IMR-90 (cell line): ENCODE measurements around the gene SGMS1. TPM values are rescaled to one million over a fixed set of nuclear protein-coding genes. Genes with fewer than 3 reads are reported as not detected.

ENCODE experiments used
- ATAC-seq: fragments of 200-7000 bp; cut with Tn5 transposase; 2 replicates; pipeline ENCODE4 v1.9.1; 2020; ENCODE audit warnings: low read depth, mild to moderate bottlenecking, moderate library complexity
- BruUV-seq: library from RNA; stranded (reverse); fragments of 400-500 nt; replicated peaks from 2 replicates; lab custom pipeline; 2021; lab: Mats Ljungman, UMichigan
- CTCF ChIA-PET: fragments of 300-600 bp; formaldehyde crosslinking; extraction: SDS; loops from one replicate; lab custom pipeline; 2021; ENCODE audit warnings: antibody characterized with exemption; lab: Yijun Ruan, JAX
- POLR2A ChIA-PET: fragments of 300-600 bp; sonication (Branson Sonifier 250); formaldehyde crosslinking; loops from one replicate; lab custom pipeline; 2022; ENCODE audit warnings: antibody characterized with exemption; ENCODE audit not compliant: unreplicated experiment; lab: Charles Lee
- DNase-seq: peaks from one replicate; pipeline ENCODE4 v3.0.0; 2013
- H2AFZ ChIP-seq: replicated peaks from 2 replicates; pipeline ENCODE3; 2013; ENCODE audit warnings: low read length, mild to moderate bottlenecking; ENCODE audit not compliant: poor library complexity
- H2AK5ac ChIP-seq: 2 replicates; pipeline ENCODE4 v1.6.1; 2013; ENCODE audit warnings: low read depth, low read length, inconsistent platforms
- H2AK9ac ChIP-seq: replicated peaks from 2 replicates; pipeline ENCODE3; 2013; ENCODE audit warnings: mild to moderate bottlenecking, low read depth, low read length, moderate library complexity; ENCODE audit not compliant: poor library complexity
- H2BK120ac ChIP-seq: 2 replicates; pipeline ENCODE4 v1.6.1; 2013; ENCODE audit warnings: low read depth, low read length, inconsistent platforms
- H2BK15ac ChIP-seq: 3 replicates; pipeline ENCODE4 v1.6.1; 2013; ENCODE audit warnings: low read depth, low read length, inconsistent platforms
- H2BK20ac ChIP-seq: 2 replicates; pipeline ENCODE4 v1.6.1; 2013; ENCODE audit warnings: low read depth, mild to moderate bottlenecking, inconsistent platforms, low read length, moderate library complexity
- H2BK5ac ChIP-seq: 2 replicates; pipeline ENCODE4 v1.6.1; 2013; ENCODE audit warnings: mild to moderate bottlenecking, low read depth, low read length, inconsistent platforms; ENCODE audit not compliant: poor library complexity, severe bottlenecking
- H3K14ac ChIP-seq: replicated peaks from 2 replicates; pipeline ENCODE4 v1.6.1; 2013; ENCODE audit warnings: low read depth, low read length, inconsistent platforms
- H3K18ac ChIP-seq: 2 replicates; pipeline ENCODE4 v1.6.1; 2013; ENCODE audit warnings: low read depth, low read length, control low read depth
- H3K23ac ChIP-seq: 2 replicates; pipeline ENCODE4 v1.6.1; 2013; ENCODE audit warnings: low read depth, low read length, inconsistent platforms
- H3K27ac ChIP-seq: 2 replicates; pipeline ENCODE4 v1.5.1; 2013; ENCODE audit warnings: mild to moderate bottlenecking, control low read depth, low read length; ENCODE audit not compliant: insufficient read depth
- H3K27me3 ChIP-seq: 2 replicates; pipeline ENCODE4 v1.6.1; 2013; ENCODE audit warnings: low read length; ENCODE audit not compliant: control insufficient read depth, insufficient read depth
- H3K36me3 ChIP-seq: 2 replicates; pipeline ENCODE4 v1.6.1; 2013; ENCODE audit warnings: low read length, mixed read lengths; ENCODE audit not compliant: control insufficient read depth, insufficient read depth
- H3K4ac ChIP-seq: 2 replicates; pipeline ENCODE4 v1.6.1; 2013; ENCODE audit warnings: low read depth, low read length, inconsistent platforms
- H3K4me1 ChIP-seq: 2 replicates; pipeline ENCODE4 v1.6.1; 2013; ENCODE audit warnings: low read length, mixed read lengths; ENCODE audit not compliant: control insufficient read depth, insufficient read depth
- H3K4me2 ChIP-seq: 2 replicates; pipeline ENCODE4 v1.6.1; 2013; ENCODE audit warnings: low read depth, mild to moderate bottlenecking, control low read depth, low read length, moderate library complexity
- H3K4me3 ChIP-seq: 2 replicates; pipeline ENCODE4 v1.5.1; 2013; ENCODE audit warnings: low read depth, mild to moderate bottlenecking, control low read depth, low read length, moderate library complexity; ENCODE audit not compliant: insufficient read depth
- H3K56ac ChIP-seq: 2 replicates; pipeline ENCODE4 v1.6.1; 2013; ENCODE audit warnings: low read length, inconsistent platforms; ENCODE audit not compliant: insufficient read depth; ENCODE audit errors: extremely low read depth
- H3K79me1 ChIP-seq, 2 experiments: 2 replicates each; pipeline ENCODE4 v1.6.1; 2013; ENCODE audit warnings: low read length in 2 of 2, inconsistent platforms in 1 of 2, low read depth in 1 of 2
- H3K9ac ChIP-seq: 2 replicates; pipeline ENCODE4 v1.6.1; 2013; ENCODE audit warnings: low read depth, low read length, control low read depth
- H3K9me1 ChIP-seq: 2 replicates; pipeline ENCODE4 v1.6.1; 2013; ENCODE audit warnings: low read length, inconsistent platforms; ENCODE audit not compliant: insufficient read depth
- H3K9me3 ChIP-seq: 2 replicates; pipeline ENCODE4 v1.6.1; 2013; ENCODE audit warnings: low read length; ENCODE audit not compliant: control insufficient read depth, insufficient read depth
- H4K20me1 ChIP-seq: 2 replicates; pipeline ENCODE4 v1.6.1; 2013; ENCODE audit warnings: low read length, inconsistent platforms; ENCODE audit not compliant: insufficient read depth
- H4K5ac ChIP-seq: 2 replicates; pipeline ENCODE4 v1.6.1; 2013; ENCODE audit warnings: mild to moderate bottlenecking, low read depth, low read length, control low read depth
- H4K8ac ChIP-seq, 2 experiments: 2 replicates each; pipeline ENCODE4 v1.6.1; 2013; ENCODE audit warnings: low read depth in 2 of 2, low read length in 2 of 2, control low read depth in 1 of 2, inconsistent platforms in 1 of 2
- H4K91ac ChIP-seq: 2 replicates; pipeline ENCODE4 v1.6.1; 2013; ENCODE audit warnings: low read depth, low read length, inconsistent platforms; ENCODE audit not compliant: insufficient read depth
- CEBPB ChIP-seq: IDR thresholded peaks from 2 replicates; pipeline ENCODE4 v1.6.1; 2012; ENCODE audit warnings: low read depth, low read length, improper control_type of control experiment
- CHD1 ChIP-seq: IDR thresholded peaks from 2 replicates; pipeline ENCODE4 v1.6.1; 2012; ENCODE audit warnings: low read depth, low read length, improper control_type of control experiment
- FOS ChIP-seq: fragments of 150-350 bp; IDR thresholded peaks from 2 replicates; pipeline ENCODE4 v1.6.1; 2016; ENCODE audit warnings: low read depth, low read length
- MAFK ChIP-seq: IDR thresholded peaks from 2 replicates; pipeline ENCODE4 v1.6.1; 2012; ENCODE audit warnings: low read depth, low read length, improper control_type of control experiment
- NFE2L2 ChIP-seq: fragments of 150-350 bp; IDR thresholded peaks from 2 replicates; pipeline ENCODE4 v1.6.1; 2016; ENCODE audit warnings: low read depth, mild to moderate bottlenecking, low read length
- POLR2A ChIP-seq: IDR thresholded peaks from 2 replicates; pipeline ENCODE4 v1.6.1; 2012; ENCODE audit warnings: mild to moderate bottlenecking, low read depth, low read length
- RAD21 ChIP-seq: IDR thresholded peaks from 2 replicates; pipeline ENCODE4 v1.6.1; 2012; ENCODE audit warnings: low read length, improper control_type of control experiment
- SMC3 ChIP-seq: fragments of 150-350 bp; IDR thresholded peaks from 2 replicates; pipeline ENCODE4 v1.6.1; 2016; ENCODE audit warnings: low read depth, mild to moderate bottlenecking, antibody characterized with exemption, low read length, moderate library complexity
- WGBS, 2 experiments: methylation state at CpG; one replicate each; pipeline versions ENCODE4 v1.1.5 to v1.1.7; 2013; ENCODE audit warnings: missing lambda C conversion rate in 2 of 2; ENCODE audit not compliant: insufficient read length in 1 of 2; ENCODE audit errors: extremely low coverage in 2 of 2; 5-methylcytosine and 5-hydroxymethylcytosine counted together
- dilution Hi-C: fragments of 300-500 bp; cut with HindIII; formaldehyde crosslinking; loops from one replicate; pipeline ENCODE4 v1.14.3; 2018; ENCODE audit warnings: low sequenced_read_pairs; ENCODE audit not compliant: unreplicated experiment
- in situ Hi-C: fragments of 300-500 bp; cut with MboI; formaldehyde crosslinking; loops from 3 replicates; pipeline ENCODE4 v1.14.3; 2019; ENCODE audit warnings: low sequenced_read_pairs, inconsistent platforms, mixed read lengths
- intact Hi-C: fragments of 100-400 bp; cut with micrococcal nuclease; formaldehyde crosslinking; loops from 2 replicates; pipeline ENCODE4 v1.10.0; 2022
- polyA plus RNA-seq, 3 experiments: library from polyadenylated mRNA; depleted of rRNA; stranded (reverse); fragments of >200 nt; gene quantifications; 2 replicates each; pipeline ENCODE4 v1.2.3, GENCODE V29; 2012; ENCODE audit warnings: low replicate concordance in 1 of 3
- total RNA-seq: library from RNA; depleted of rRNA; stranded (reverse); fragments of >200 nt; gene quantifications from 2 replicates; pipeline ENCODE4 v1.2.3, GENCODE V29; 2012
- TF ChIP-seq, protein P1 (sequence below): fragments of 150-350 bp; IDR thresholded peaks from 2 replicates; pipeline ENCODE4 v1.6.1; 2017; ENCODE audit warnings: mild to moderate bottlenecking, antibody characterized with exemption, low read length, low read depth
- TF ChIP-seq, protein P2 (sequence below): conservative IDR thresholded peaks from 2 replicates; pipeline ENCODE4 v1.5.1; 2012; ENCODE audit warnings: mild to moderate bottlenecking, low read depth, low read length, improper control_type of control experiment
- TF ChIP-seq, protein P3 (sequence below): fragments of 150-350 bp; IDR thresholded peaks from 2 replicates; pipeline ENCODE4 v1.6.1; 2016; ENCODE audit warnings: low read depth, mild to moderate bottlenecking, low read length, moderate library complexity, borderline replicate concordance

SGMS1 gene
- total and polyA plus RNA-seq, 2 of the 4 experiments (the other 2 are of a cell fraction), result 9.8 to 30.8 TPM

DNA sequence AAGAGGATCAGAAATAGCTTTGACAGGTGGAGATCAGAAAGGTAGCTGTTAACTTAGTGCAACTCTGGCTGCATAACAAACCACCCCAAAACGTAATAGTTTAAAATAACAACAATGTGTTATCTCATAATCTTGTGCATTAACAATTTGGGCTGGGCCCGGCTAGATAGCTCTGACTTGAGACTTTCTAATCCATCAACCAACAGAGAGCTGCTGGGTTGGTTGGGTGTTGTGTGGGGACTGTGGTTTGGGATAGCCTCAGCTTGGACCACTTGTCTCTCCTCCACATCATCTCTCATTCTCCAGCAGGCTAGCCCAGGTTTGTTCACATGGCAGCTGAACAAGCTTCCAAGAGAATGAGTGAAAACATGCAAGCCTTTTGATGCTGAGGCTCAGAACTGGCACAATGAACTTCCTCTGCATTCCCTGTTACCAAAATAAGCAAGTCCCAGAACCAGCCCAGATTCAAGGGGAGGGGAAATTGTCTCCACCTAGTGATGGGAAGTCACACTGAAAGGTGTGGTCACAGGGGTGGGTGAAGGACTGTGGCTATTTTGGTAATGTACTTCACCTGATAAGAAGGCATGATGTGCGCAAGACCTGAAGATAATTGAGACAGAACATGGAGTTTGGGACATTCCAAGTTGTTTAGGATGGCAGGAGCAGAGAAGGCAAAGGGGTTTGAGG is 352.0 kb downstream of the SGMS1 start:
- no peak for DNase-seq
- no peak overlapping the region for H2AK5ac ChIP-seq
- H3K14ac ChIP-seq, result no peak overlapping the region
- H3K27me3 ChIP-seq, result peaks cover 5% of the 10 kb centered on the region; the same call in 1 of the 2 replicates
- H2AK9ac ChIP-seq, result no peak overlapping the region
- H3K9me1 ChIP-seq, result no peaks in the 10 kb centered on the region
- no peak overlapping the region for H3K4ac ChIP-seq
- no peak overlapping the region for H3K9ac ChIP-seq
- H3K27ac ChIP-seq, result no peak overlapping the region
- intact Hi-C loops (no loop called here), in situ Hi-C loops (no loop called here), dilution Hi-C loops (no loop called here)
- no peaks in the 10 kb centered on the region for H3K79me1 ChIP-seq
- no peak overlapping the region for H2BK15ac ChIP-seq
- no peak overlapping the region for H2AFZ ChIP-seq
- no peak overlapping the region for H3K4me2 ChIP-seq
- no peak overlapping the region for H2BK120ac ChIP-seq
- no peak overlapping the region for H4K5ac ChIP-seq
- POLR2A ChIA-PET, result no interaction called here
- H3K23ac ChIP-seq, result no peak overlapping the region
- TF ChIP-seq SMC3 (no peak), CEBPB (no peak), RAD21 (no peak), POLR2A (no peak), CHD1 (no peak), NFE2L2 (no peak), MAFK (no peak), FOS (no peak)
- TF ChIP-seq, protein P1, sequence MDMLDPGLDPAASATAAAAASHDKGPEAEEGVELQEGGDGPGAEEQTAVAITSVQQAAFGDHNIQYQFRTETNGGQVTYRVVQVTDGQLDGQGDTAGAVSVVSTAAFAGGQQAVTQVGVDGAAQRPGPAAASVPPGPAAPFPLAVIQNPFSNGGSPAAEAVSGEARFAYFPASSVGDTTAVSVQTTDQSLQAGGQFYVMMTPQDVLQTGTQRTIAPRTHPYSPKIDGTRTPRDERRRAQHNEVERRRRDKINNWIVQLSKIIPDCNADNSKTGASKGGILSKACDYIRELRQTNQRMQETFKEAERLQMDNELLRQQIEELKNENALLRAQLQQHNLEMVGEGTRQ, result no peak
- TF ChIP-seq, protein P2, sequence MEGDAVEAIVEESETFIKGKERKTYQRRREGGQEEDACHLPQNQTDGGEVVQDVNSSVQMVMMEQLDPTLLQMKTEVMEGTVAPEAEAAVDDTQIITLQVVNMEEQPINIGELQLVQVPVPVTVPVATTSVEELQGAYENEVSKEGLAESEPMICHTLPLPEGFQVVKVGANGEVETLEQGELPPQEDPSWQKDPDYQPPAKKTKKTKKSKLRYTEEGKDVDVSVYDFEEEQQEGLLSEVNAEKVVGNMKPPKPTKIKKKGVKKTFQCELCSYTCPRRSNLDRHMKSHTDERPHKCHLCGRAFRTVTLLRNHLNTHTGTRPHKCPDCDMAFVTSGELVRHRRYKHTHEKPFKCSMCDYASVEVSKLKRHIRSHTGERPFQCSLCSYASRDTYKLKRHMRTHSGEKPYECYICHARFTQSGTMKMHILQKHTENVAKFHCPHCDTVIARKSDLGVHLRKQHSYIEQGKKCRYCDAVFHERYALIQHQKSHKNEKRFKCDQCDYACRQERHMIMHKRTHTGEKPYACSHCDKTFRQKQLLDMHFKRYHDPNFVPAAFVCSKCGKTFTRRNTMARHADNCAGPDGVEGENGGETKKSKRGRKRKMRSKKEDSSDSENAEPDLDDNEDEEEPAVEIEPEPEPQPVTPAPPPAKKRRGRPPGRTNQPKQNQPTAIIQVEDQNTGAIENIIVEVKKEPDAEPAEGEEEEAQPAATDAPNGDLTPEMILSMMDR, result no peak
- TF ChIP-seq, protein P3, sequence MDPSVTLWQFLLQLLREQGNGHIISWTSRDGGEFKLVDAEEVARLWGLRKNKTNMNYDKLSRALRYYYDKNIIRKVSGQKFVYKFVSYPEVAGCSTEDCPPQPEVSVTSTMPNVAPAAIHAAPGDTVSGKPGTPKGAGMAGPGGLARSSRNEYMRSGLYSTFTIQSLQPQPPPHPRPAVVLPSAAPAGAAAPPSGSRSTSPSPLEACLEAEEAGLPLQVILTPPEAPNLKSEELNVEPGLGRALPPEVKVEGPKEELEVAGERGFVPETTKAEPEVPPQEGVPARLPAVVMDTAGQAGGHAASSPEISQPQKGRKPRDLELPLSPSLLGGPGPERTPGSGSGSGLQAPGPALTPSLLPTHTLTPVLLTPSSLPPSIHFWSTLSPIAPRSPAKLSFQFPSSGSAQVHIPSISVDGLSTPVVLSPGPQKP, result no peak
- CTCF ChIA-PET, result interaction anchor here (0.7 kb wide), 1 partner anchor 1710 kb away, joined by 5 read pairs; no protein-coding TSS in a partner anchor
- H3K4me1 ChIP-seq, result no peaks in the 10 kb centered on the region
- WGBS, 2 experiments, result 100% methylated on average over 1 of the region's 3 CpGs; no CpG with 5 or more reads in 1 of the 2 experiments
- BruUV-seq, result no TSS peak
- no peak overlapping the region for H2BK5ac ChIP-seq
- no peak overlapping the region for H3K56ac ChIP-seq
- ATAC-seq, result no peak
- H3K9me3 ChIP-seq, result no peaks in the 10 kb centered on the region
- no peak overlapping the region for H3K4me3 ChIP-seq
- no peaks in the 10 kb centered on the region for H4K20me1 ChIP-seq
- H3K18ac ChIP-seq, result no peak overlapping the region
- no peak overlapping the region for H4K8ac ChIP-seq
- no peak overlapping the region for H4K91ac ChIP-seq
- H3K36me3 ChIP-seq, result no peaks in the 10 kb centered on the region
- no peak overlapping the region for H2BK20ac ChIP-seq
